H1 (cell line): Measurements from ENCODE around the gene MVK. TPM values are rescaled to one million over a fixed set of nuclear protein-coding genes. Genes with fewer than 3 reads are reported as not detected.

Experiments
- CTCF ChIA-PET: fragments of 300-600 bp; sonication (Branson Sonifier 250); formaldehyde crosslinking; loops from one replicate; lab custom pipeline; 2021; ENCODE audit not compliant: partially characterized antibody; lab: Charles Lee
- POLR2A ChIA-PET: fragments of 300-600 bp; sonication (Branson Sonifier 250); formaldehyde crosslinking; loops from one replicate; lab custom pipeline; 2021; ENCODE audit warnings: inconsistent platforms; ENCODE audit not compliant: partially characterized antibody; lab: Charles Lee
- DNase-seq, 2 experiments: peaks; one replicate each; pipeline versions ENCODE4 v3.0.0 to v3.0.0-alpha.2; 2010 to 2022; ENCODE audit warnings: low spot score in 2 of 2, low read depth in 1 of 2, mixed read lengths in 1 of 2
- FAIRE-seq: peaks from 2 replicates; lab custom pipeline; 2011; peaks lifted over from hg19 to GRCh38; lab: Jason Lieb, UNC
- H2AFZ ChIP-seq: 2 replicates; pipeline ENCODE4 v1.8.1; 2012; ENCODE audit warnings: low read length, inconsistent platforms
- H2AK5ac ChIP-seq: 2 replicates; pipeline ENCODE4 v1.6.1; 2013; ENCODE audit warnings: low read depth, low read length
- H2BK120ac ChIP-seq: replicated peaks from 2 replicates; pipeline ENCODE3; 2013; ENCODE audit warnings: low read depth, low read length, inconsistent platforms
- H2BK12ac ChIP-seq: 2 replicates; pipeline ENCODE4 v1.6.1; 2013; ENCODE audit warnings: low read depth, low read length
- H2BK15ac ChIP-seq: 2 replicates; pipeline ENCODE4 v1.6.1; 2013; ENCODE audit warnings: low read length
- H2BK20ac ChIP-seq: 2 replicates; pipeline ENCODE4 v1.6.1; 2013; ENCODE audit warnings: low read length
- H2BK5ac ChIP-seq: 2 replicates; pipeline ENCODE4 v1.6.1; 2013; ENCODE audit warnings: low read depth, low read length
- H3K14ac ChIP-seq: 2 replicates; pipeline ENCODE4 v1.6.1; 2013; ENCODE audit warnings: inconsistent platforms; ENCODE audit not compliant: insufficient read length
- H3K18ac ChIP-seq: 2 replicates; pipeline ENCODE4 v1.6.1; 2013; ENCODE audit warnings: low read length; ENCODE audit errors: extremely low read depth
- H3K23ac ChIP-seq: 2 replicates; pipeline ENCODE4 v1.6.1; 2013; ENCODE audit warnings: inconsistent platforms; ENCODE audit not compliant: insufficient read length
- H3K23me2 ChIP-seq: 2 replicates; pipeline ENCODE4 v1.6.1; 2013; ENCODE audit warnings: low read depth, low read length
- H3K27ac ChIP-seq: 2 replicates; pipeline ENCODE4 v1.6.1; 2011; ENCODE audit warnings: low read depth, low read length, inconsistent platforms
- H3K27me3 ChIP-seq, 4 experiments: replicated peaks in 1 of 4; 1 replicate in 1 of 4; 2 replicates in 3 of 4; pipeline versions ENCODE4 v1.6.1 to v1.8.1; 2011 to 2013; ENCODE audit warnings: low read length in 3 of 4, mild to moderate bottlenecking in 3 of 4, inconsistent platforms in 2 of 4, mixed read lengths in 2 of 4, moderate library complexity in 1 of 4; ENCODE audit not compliant: control insufficient read depth in 3 of 4, insufficient read depth in 3 of 4; ENCODE audit errors: extremely low read depth in 1 of 4
- H3K36me3 ChIP-seq, 4 experiments: 2 replicates each; pipeline versions ENCODE4 v1.6.1 to v1.8.1; 2011 to 2013; ENCODE audit warnings: mild to moderate bottlenecking in 4 of 4, low read length in 3 of 4, moderate library complexity in 2 of 4, control low read depth in 1 of 4, inconsistent platforms in 1 of 4; ENCODE audit not compliant: insufficient read depth in 4 of 4, control insufficient read depth in 2 of 4
- H3K4ac ChIP-seq: replicated peaks from 2 replicates; pipeline ENCODE3; 2013; ENCODE audit warnings: low read length, low read depth, mixed read lengths, inconsistent platforms; ENCODE audit not compliant: insufficient read length
- H3K4me1 ChIP-seq, 4 experiments: replicated peaks in 1 of 4; 1 replicate in 1 of 4; 2 replicates in 3 of 4; pipeline versions ENCODE4 v1.6.1 to v1.8.1; 2011 to 2013; ENCODE audit warnings: low read length in 3 of 4, inconsistent platforms in 2 of 4, mixed read lengths in 1 of 4; ENCODE audit not compliant: insufficient read depth in 4 of 4, control insufficient read depth in 3 of 4
- H3K4me2 ChIP-seq, 2 experiments: 2 replicates each; pipeline versions ENCODE4 v1.6.1 to v1.8.1; 2011 to 2013; ENCODE audit warnings: low read depth in 2 of 2, low read length in 2 of 2, control low read depth in 1 of 2, inconsistent platforms in 1 of 2, mild to moderate bottlenecking in 1 of 2; ENCODE audit not compliant: insufficient read depth in 1 of 2
- H3K4me3 ChIP-seq, 4 experiments: fragments of 200-600, 300-600 bp in 1 of 4; sonication (generic), shearing (Covaris generic), sonication (Bioruptor Twin) in 1 of 4; 2 replicates each; pipeline versions ENCODE4 v1.5.1 to v1.8.1; 2011 to 2016; ENCODE audit warnings: low read length in 4 of 4, low read depth in 3 of 4, control low read depth in 2 of 4, inconsistent platforms in 2 of 4, mild to moderate bottlenecking in 2 of 4, mixed read lengths in 1 of 4, moderate library complexity in 1 of 4; ENCODE audit not compliant: insufficient read depth in 2 of 4; ENCODE audit errors: extremely low read depth in 1 of 4
- H3K56ac ChIP-seq: replicated peaks from 2 replicates; pipeline ENCODE3; 2013; ENCODE audit warnings: low read depth, mild to moderate bottlenecking, mixed read lengths, low read length, inconsistent platforms; ENCODE audit not compliant: insufficient read length
- H3K79me1 ChIP-seq: 2 replicates; pipeline ENCODE4 v1.6.1; 2013; ENCODE audit warnings: low read depth, low read length, control low read depth
- H3K79me2 ChIP-seq, 2 experiments: 2 replicates each; pipeline versions ENCODE4 v1.6.1 to v1.8.1; 2012 to 2013; ENCODE audit warnings: low read length in 2 of 2, mild to moderate bottlenecking in 2 of 2, inconsistent platforms in 1 of 2; ENCODE audit not compliant: insufficient read depth in 2 of 2, control insufficient read depth in 1 of 2
- H3K9ac ChIP-seq, 4 experiments: replicated peaks in 1 of 4; 1 replicate in 1 of 4; 2 replicates in 3 of 4; pipeline versions ENCODE4 v1.6.1 to v1.8.1; 2011 to 2013; ENCODE audit warnings: low read depth in 3 of 4, low read length in 3 of 4, control low read depth in 2 of 4, mild to moderate bottlenecking in 2 of 4, moderate library complexity in 2 of 4, inconsistent platforms in 1 of 4; ENCODE audit errors: extremely low read depth in 1 of 4
- H3K9me3 ChIP-seq, 2 experiments: 2 replicates each; pipeline versions ENCODE4 v1.6.1 to v1.8.1; 2012 to 2013; ENCODE audit warnings: mild to moderate bottlenecking in 2 of 2, moderate library complexity in 2 of 2, control low read depth in 1 of 2, inconsistent platforms in 1 of 2, low read depth in 1 of 2, low read length in 1 of 2, mixed read lengths in 1 of 2; ENCODE audit not compliant: insufficient read depth in 2 of 2
- H4K20me1 ChIP-seq, 2 experiments: replicated peaks in 1 of 2; 2 replicates each; pipeline versions ENCODE3 to v1.8.1; 2011 to 2013; ENCODE audit warnings: inconsistent platforms in 2 of 2, low read length in 2 of 2, mild to moderate bottlenecking in 1 of 2; ENCODE audit not compliant: insufficient read depth in 2 of 2, control insufficient read depth in 1 of 2
- H4K5ac ChIP-seq: 2 replicates; pipeline ENCODE4 v1.6.1; 2013; ENCODE audit warnings: low read length, low read depth, mixed read lengths, inconsistent platforms; ENCODE audit not compliant: insufficient read length
- H4K8ac ChIP-seq: 2 replicates; pipeline ENCODE4 v1.8.0; 2013; ENCODE audit warnings: mild to moderate bottlenecking, moderate library complexity, low read length, inconsistent platforms; ENCODE audit not compliant: insufficient read depth; ENCODE audit errors: extremely low read depth
- H4K91ac ChIP-seq: replicated peaks from 2 replicates; pipeline ENCODE3; 2013; ENCODE audit warnings: low read length, mixed read lengths, inconsistent platforms; ENCODE audit not compliant: insufficient read length
- BACH1 ChIP-seq: IDR thresholded peaks from 2 replicates; pipeline ENCODE4 v1.6.1; 2012; ENCODE audit warnings: low read length, improper control_type of control experiment
- BCL11A ChIP-seq, 2 experiments: IDR thresholded peaks; one replicate each; pipeline ENCODE4 v1.6.1; 2011; ENCODE audit warnings: low read depth in 2 of 2, low read length in 2 of 2, mild to moderate bottlenecking in 2 of 2
- CEBPB ChIP-seq: IDR thresholded peaks from 2 replicates; pipeline ENCODE4 v1.6.1; 2012; ENCODE audit warnings: low read depth, low read length
- CTBP2 ChIP-seq: IDR thresholded peaks from 2 replicates; pipeline ENCODE4 v1.7.0; 2011; ENCODE audit warnings: borderline replicate concordance, mild to moderate bottlenecking, moderate library complexity, mixed read lengths, low read length; ENCODE audit not compliant: insufficient read depth, insufficient read length
- HDAC2 ChIP-seq, 2 experiments: fragments of 300-600 bp in 1 of 2; sonication (generic) in 1 of 2; IDR thresholded peaks; 2 replicates each; pipeline ENCODE4 v1.6.1; 2011 to 2012; ENCODE audit warnings: low read depth in 2 of 2, low read length in 2 of 2, mild to moderate bottlenecking in 2 of 2, moderate library complexity in 2 of 2, borderline replicate concordance in 1 of 2, inconsistent platforms in 1 of 2
- HDAC6 ChIP-seq: IDR thresholded peaks from one replicate; pipeline ENCODE4 v1.7.1; 2012; ENCODE audit warnings: low read depth, mild to moderate bottlenecking, inconsistent platforms, low read length, moderate library complexity
- RXRA ChIP-seq: IDR thresholded peaks from 2 replicates; pipeline ENCODE4 v1.6.1; 2011; ENCODE audit warnings: low read depth, mild to moderate bottlenecking, low read length, moderate library complexity; ENCODE audit not compliant: insufficient read depth
- SUZ12 ChIP-seq: fragments of 200-600 bp; sonication (generic); IDR thresholded peaks from 2 replicates; pipeline ENCODE4 v1.6.1; 2012; ENCODE audit warnings: mild to moderate bottlenecking, inconsistent platforms, low read length, moderate library complexity, mixed read lengths
- TAF7 ChIP-seq: optimal IDR thresholded peaks from 2 replicates; pipeline ENCODE3; 2011; ENCODE audit warnings: low read depth, mild to moderate bottlenecking, inconsistent platforms, low read length, moderate library complexity, borderline replicate concordance
- USF2 ChIP-seq: IDR thresholded peaks from 2 replicates; pipeline ENCODE4 v1.6.1; 2011; ENCODE audit warnings: low read length, improper control_type of control experiment
- YY1 ChIP-seq: IDR thresholded peaks from 2 replicates; pipeline ENCODE4 v1.6.1; 2011; ENCODE audit warnings: low read depth, mild to moderate bottlenecking, low read length
- WGBS, 2 experiments: shearing (Covaris generic) in 1 of 2; methylation state at CpG; one replicate each; pipeline versions ENCODE4 v1.1.6 to v1.1.7; 2013 to 2015; ENCODE audit warnings: low lambda C conversion rate in 2 of 2, mixed read lengths in 2 of 2, inconsistent platforms in 1 of 2, low coverage in 1 of 2, missing lambda C conversion rate in 1 of 2; ENCODE audit not compliant: insufficient replicate concordance in 2 of 2, insufficient coverage in 1 of 2, insufficient read length in 1 of 2; ENCODE audit errors: extremely low coverage in 1 of 2, missing lambda C conversion rate in 1 of 2; 5-methylcytosine and 5-hydroxymethylcytosine counted together
- polyA plus RNA-seq, 7 experiments: library from polyadenylated mRNA; depleted of rRNA in 3 of 7; stranded (reverse) in 5 of 7; unstranded in 2 of 7; fragments of >200 nt in 5 of 7; fragments of 200-250 nt in 2 of 7; gene quantifications; 1 replicate in 5 of 7; 2 replicates in 1 of 7; 4 replicates in 1 of 7; pipeline versions ENCODE4 v1.2.1 to v1.2.3, GENCODE V29; 2011 to 2013; ENCODE audit warnings: missing spikeins in 2 of 7, mixed read lengths in 2 of 7
- total RNA-seq: library from RNA; stranded (reverse); fragmentation: NEBNext Ultra II Directional; extraction: Animal tissue kit (Norgen Biotek cat#: 25700); gene quantifications from 2 replicates; pipeline ENCODE4 v1.2.1, GENCODE V29; 2021

The MVK gene
- total and polyA plus RNA-seq, 2 of the 8 experiments (the other 6 are each of a cell fraction or from before 2014, with no cell fraction given) = 15.7 to 20.9 TPM

GRCh38 chr12:109559601-109560000, 14.0 kb upstream of the MVK start:
- no peak overlapping the region for H2BK5ac ChIP-seq
- H2BK15ac ChIP-seq = no peak overlapping the region
- H3K23ac ChIP-seq = no peak overlapping the region
- H2AK5ac ChIP-seq = no peak overlapping the region
- no peaks in the 10 kb centered on the region for H4K20me1 ChIP-seq
- H3K4me2 ChIP-seq = no peak overlapping the region
- no peak overlapping the region for H3K4ac ChIP-seq
- H3K36me3 ChIP-seq = peaks cover 0 to 17% (median 0%) of the 10 kb centered on the region in 4 experiments; a peak in 4 of 8 replicates
- ChIA-PET CTCF (interaction anchor here (0.9 to 1.7 kb wide), 4 partner anchors 15 to 125 kb away, joined by 3 to 4 read pairs (median 3); no protein-coding TSS in a partner anchor), POLR2A (interaction anchor here (0.6 to 2.7 kb wide), 4 partner anchors 9 to 547 kb away, joined by 3 to 11 read pairs (median 4); partner anchors contain the start of genes MMAB and MVK)
- 94% methylated on average over 10 of the region's 10 CpGs; no CpG with 5 or more reads in 1 of the 2 experiments for WGBS, 2 experiments
- no peak overlapping the region for H3K27ac ChIP-seq
- H2BK20ac ChIP-seq = no peak overlapping the region
- no peak overlapping the region for H2AFZ ChIP-seq
- no peaks in the 10 kb centered on the region for H3K9me3 ChIP-seq
- no peak overlapping the region for H4K5ac ChIP-seq
- H3K79me2 ChIP-seq = no peaks in the 10 kb centered on the region
- no peak overlapping the region for H3K18ac ChIP-seq
- H3K4me1 ChIP-seq = peaks cover 0 to 4% (median 0%) of the 10 kb centered on the region in 4 experiments; a peak in 2 of 7 replicates
- H3K14ac ChIP-seq = no peak overlapping the region
- no peak overlapping the region for H3K56ac ChIP-seq
- no peaks in the 10 kb centered on the region for H3K79me1 ChIP-seq
- H2BK12ac ChIP-seq = no peak overlapping the region
- no peak for DNase-seq
- no peak for FAIRE-seq
- H4K8ac ChIP-seq = no peak overlapping the region
- no peak overlapping the region for H2BK120ac ChIP-seq
- H3K4me3 ChIP-seq = no peak overlapping the region
- H3K27me3 ChIP-seq = no peaks in the 10 kb centered on the region
- H3K9ac ChIP-seq = no peak overlapping the region
- no peak overlapping the region for H4K91ac ChIP-seq
- H3K23me2 ChIP-seq = no peaks in the 10 kb centered on the region
- no peak for TF ChIP-seq CEBPB
- TF ChIP-seq RXRA = no peak
- TF ChIP-seq BCL11A (IDR thresholded peaks at IDR 0.05; ENCODE audit: low read depth in 2 of 2, low read length in 2 of 2) = no peak
- TF ChIP-seq SUZ12 = no peak
- no peak for TF ChIP-seq HDAC6
- TF ChIP-seq YY1 = no peak
- TF ChIP-seq HDAC2 (IDR thresholded peaks at IDR 0.05; ENCODE audit: borderline replicate concordance in 1 of 2, low read depth in 2 of 2, low read length in 2 of 2) = no peak
- no peak for TF ChIP-seq TAF7
- TF ChIP-seq USF2 = no peak
- TF ChIP-seq BACH1 = no peak
- no peak for TF ChIP-seq CTBP2
